Kidney epithelial cell (primary cell): Measurements from ENCODE around the gene PIGR. TPM values are rescaled to one million over a fixed set of nuclear protein-coding genes. Genes with fewer than 3 reads are reported as not detected.

Experiments
- DNase-seq: peaks from one replicate; pipeline ENCODE4 v3.0.0-alpha.2; 2010; ENCODE audit warnings: low read depth
- H3K27me3 ChIP-seq: 2 replicates; pipeline ENCODE4 v1.6.0; 2011; ENCODE audit warnings: low read length; ENCODE audit not compliant: control insufficient read depth, insufficient read depth
- H3K36me3 ChIP-seq: 2 replicates; pipeline ENCODE4 v1.5.1; 2011; ENCODE audit warnings: low read length; ENCODE audit not compliant: control insufficient read depth, insufficient read depth
- H3K4me3 ChIP-seq: 2 replicates; pipeline ENCODE4 v1.5.1; 2011; ENCODE audit warnings: low read depth, mild to moderate bottlenecking, control low read depth, low read length
- CTCF ChIP-seq: IDR thresholded peaks from 2 replicates; pipeline ENCODE4 v1.5.1; 2011; ENCODE audit warnings: mild to moderate bottlenecking, moderate library complexity, low read length, control low read depth, inconsistent platforms; ENCODE audit not compliant: insufficient read depth, poor library complexity, severe bottlenecking
- total RNA-seq: library from RNA; depleted of rRNA; stranded (reverse); fragments of >200 nt; gene quantifications from 2 replicates; pipeline ENCODE4 v1.2.3, GENCODE V29; 2015

PIGR gene
- total RNA-seq, 1 donor from 2014 or later: not detected

DNA sequence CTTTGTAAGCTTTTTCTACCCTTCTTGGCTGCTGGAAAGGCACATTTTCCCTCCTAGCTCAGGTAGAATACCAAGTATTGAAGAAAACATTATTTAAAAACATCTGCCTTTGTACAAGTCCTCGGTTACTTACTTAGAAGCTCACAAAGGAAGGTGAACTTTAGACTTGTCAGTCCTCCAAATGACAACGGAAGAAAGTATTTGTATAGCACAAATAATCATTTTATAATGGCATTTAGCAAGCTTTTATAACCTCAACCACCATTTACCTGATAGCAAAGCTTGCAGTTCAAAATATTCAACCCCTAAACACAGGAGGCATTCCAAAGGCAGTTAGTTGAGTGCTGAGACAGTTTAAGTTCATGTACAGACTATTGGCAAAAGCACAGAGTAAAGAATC, 26.5 kb upstream of the PIGR start:
- no peak for DNase-seq
- no peaks in the 10 kb centered on the region for H3K36me3 ChIP-seq
- TF ChIP-seq CTCF: no peak
- no peaks in the 10 kb centered on the region for H3K27me3 ChIP-seq
- no peak overlapping the region for H3K4me3 ChIP-seq

DNA sequence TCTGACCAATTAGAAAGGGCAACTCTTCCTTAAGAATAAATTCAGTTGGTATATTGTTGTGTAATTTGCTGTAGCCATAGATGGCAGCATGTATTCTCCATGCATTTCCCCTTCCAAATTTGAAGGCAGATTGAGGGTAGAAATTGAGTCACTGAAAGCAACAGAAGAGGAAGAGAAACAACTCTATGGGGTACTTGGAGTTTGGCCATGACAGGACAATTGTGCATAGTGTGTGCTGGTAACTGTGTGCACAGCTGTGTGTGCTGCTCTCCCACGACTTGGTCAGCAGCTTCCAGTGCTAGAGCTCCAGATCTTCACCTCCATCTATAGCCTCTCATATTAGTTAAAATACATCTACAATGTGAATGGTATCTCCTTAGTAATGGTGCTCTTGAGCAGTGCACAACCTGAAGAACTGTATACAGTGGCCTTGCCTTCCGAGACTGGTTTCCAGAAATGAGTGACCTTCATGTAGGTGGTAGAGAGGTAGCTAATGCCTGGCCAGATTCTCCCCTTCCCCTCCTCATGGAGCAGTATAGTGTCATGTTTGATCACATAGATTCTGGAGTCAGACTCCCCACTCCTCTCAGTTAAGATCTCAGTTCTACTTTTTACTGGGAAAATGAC, 24.9 kb upstream of the PIGR start:
- no peaks in the 10 kb centered on the region for H3K27me3 ChIP-seq
- no peaks in the 10 kb centered on the region for H3K36me3 ChIP-seq
- no peak for DNase-seq
- TF ChIP-seq CTCF: no peak
- H3K4me3 ChIP-seq: no peak overlapping the region

- H3K27me3 ChIP-seq: no peaks in the 10 kb centered on the region
- H3K36me3 ChIP-seq: no peaks in the 10 kb centered on the region
- TF ChIP-seq CTCF: no peak
- no peak for DNase-seq
- no peak within 1 kb of the TSS for H3K4me3 ChIP-seq
Observed at GRCh38 chr1:206970446-206970845, 24.2 kb upstream of the PIGR start, which contains the start of gene FCAMR. FCAMR (minus strand) TSS chr1:206970460; CDS start chr1:206970125, 335 bp downstream.

DNA sequence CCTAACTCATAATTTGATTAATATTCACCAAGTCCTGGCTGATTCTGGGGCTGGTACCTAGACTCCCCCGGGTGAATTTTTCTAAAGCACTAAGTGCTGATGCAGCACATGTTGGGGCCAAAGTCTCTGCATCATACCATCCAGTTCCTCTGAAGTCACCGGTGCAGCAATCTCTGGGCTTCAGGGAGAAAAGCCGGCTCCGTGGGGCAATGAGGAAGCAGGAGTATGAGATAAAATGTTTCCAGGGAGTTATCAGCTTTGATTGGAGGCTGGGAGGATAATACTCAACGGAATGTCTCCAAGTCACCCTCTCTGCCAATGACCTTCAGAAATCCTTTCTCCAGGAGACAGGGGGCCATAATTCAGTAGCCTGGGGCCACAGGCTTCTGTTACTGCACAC, 22.8 kb upstream of the PIGR start:
- H3K27me3 ChIP-seq: no peaks in the 10 kb centered on the region
- H3K4me3 ChIP-seq: no peak overlapping the region
- TF ChIP-seq CTCF: no peak
- H3K36me3 ChIP-seq: no peaks in the 10 kb centered on the region
- no peak for DNase-seq

DNA sequence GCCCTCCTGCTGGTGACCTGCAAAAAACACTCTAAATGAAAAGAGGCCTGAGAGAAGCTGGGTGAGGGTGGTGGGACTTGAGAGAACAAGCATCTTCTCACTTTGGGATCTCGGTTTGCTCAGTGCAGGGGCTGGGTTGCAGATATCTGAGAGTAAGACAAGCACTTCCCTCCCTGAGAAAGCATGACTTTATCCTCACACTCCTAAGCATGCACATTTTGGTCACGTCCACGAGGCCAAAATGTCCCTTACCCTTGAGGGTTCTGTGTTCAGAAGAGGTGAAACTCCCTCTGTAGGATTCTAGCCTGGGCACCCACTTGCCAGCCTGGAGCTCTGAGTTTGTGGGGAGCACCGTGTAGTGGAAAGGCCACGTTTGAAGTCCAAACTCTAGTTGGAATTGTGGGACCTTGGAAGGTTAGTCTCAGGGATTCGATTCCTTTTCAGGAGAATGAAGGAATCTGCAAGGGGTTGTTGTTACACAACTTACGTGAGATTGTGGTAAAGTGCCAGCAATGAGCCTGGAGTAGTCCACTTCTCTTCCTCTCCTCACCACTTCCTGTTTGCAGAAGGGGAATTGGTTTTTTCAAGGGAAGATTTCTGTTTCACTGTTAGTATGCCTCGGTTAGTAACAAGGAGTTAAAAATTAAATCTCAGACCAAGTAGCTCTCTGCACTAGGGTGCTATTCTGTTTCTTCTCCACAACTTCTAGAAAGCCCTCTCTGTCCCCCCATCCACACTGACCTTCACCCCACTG, 21.0 kb upstream of the PIGR start:
- H3K4me3 ChIP-seq: no peak overlapping the region
- no peaks in the 10 kb centered on the region for H3K27me3 ChIP-seq
- DNase-seq: no peak
- no peaks in the 10 kb centered on the region for H3K36me3 ChIP-seq
- TF ChIP-seq CTCF: no peak

GRCh38 chr1:206965781-206966180, 19.5 kb upstream of the PIGR start:
- Histone ChIP-seq H3K27me3 (no peaks in the 10 kb centered on the region), H3K4me3 (no peak overlapping the region), H3K36me3 (no peaks in the 10 kb centered on the region)
- DNase-seq: no peak
- TF ChIP-seq CTCF: no peak
